HuH-7.5 (cell line): ENCODE measurements around the gene LRRC55.

ENCODE experiments used
- DNase-seq: peaks from one replicate; pipeline ENCODE4 v3.0.0; 2011; ENCODE audit warnings: low spot score

The LRRC55 gene

DNA sequence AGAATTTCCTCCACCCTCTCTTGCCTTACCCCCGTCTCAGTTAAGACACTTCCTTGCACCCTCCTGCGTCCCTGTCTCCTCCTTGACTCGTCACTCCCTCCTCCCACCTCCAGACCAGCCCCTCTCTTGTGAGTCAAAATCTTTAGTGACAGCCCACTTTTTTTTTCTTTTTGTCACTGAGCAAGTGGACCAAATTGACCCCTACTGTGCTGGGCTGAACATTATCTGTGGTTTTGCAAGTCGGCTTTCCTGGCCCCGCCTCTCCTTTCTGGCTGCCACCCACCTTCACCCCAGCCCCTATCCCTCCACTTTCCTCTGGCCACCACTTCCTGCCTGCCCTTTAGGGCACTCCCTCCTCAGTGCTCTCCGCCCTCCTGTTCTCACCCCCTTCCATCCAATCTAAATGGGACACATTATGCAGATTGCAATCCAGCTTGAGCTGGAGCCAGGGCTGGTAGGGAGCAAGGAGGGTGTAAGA, 55.5 kb downstream of the LRRC55 start, which contains the start of gene APLNR:
APLNR (minus strand) TSS at position 47 of the 478 bp plus-strand sequence. CDS start 246 bp downstream, outside the sequence.
- DNase-seq, result no peak

DNA sequence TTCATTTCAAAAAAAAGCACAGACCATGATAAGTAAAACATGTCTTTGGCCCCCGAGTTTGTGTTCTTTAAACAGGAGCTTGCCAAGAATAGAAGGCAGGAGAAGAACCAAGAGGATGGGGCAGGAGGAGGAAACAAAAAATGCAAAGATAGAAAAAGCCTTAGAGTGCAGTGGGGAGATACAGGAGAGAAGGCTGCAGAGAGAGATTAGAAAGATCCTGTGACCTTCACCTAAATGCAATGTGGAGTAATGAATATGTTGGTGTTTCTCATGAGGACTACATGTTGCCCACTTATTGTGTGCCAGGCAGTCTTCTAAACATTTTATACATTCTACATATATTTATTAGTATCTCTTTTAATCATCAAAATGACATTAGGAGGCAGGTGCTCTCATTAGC, 57.6 kb downstream of the LRRC55 start:
- DNase-seq, result no peak

DNA sequence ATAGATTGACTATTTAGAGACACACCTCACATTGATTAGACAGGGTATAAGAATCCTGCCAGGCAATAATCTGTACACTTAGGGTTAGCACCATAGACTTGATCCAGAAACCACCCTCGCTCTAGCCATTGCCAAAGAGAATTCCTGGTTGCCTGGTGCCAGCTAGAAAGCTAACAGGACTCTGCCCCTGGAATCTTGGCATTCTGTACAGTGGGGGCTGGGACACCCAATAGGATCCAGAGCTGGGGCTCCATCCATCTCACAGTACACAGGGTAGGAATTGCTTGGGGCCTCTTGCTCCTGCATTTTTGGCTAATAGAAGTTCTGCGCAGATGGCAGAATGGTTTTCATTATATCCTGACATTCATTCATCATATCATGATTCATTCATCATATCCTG, 58.3 kb downstream of the LRRC55 start:
- DNase-seq, result no peak

DNA sequence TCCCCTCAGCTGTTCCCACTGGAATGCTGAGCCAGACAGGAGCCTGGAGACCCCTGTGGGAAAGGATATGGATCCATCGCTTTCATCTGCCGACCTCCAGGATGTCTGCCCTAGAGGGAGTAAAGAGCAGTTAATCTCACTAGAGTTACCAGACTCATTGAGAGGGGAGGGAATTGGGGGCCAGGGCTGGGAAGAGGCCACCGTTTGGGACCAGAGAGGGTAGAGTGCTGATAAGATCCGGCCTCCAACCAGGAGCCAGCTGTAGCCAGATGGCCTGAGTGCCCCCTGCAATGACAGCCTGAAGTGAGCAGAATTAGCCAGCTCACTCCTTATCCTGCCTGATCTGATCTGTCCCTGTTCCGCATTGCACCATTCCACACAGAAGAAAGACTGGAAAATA, 59.0 kb downstream of the LRRC55 start:
- no peak for DNase-seq
